Right lobe of liver (tissue), 6 donors: ENCODE measurements around the gene NT5E. TPM values are rescaled to one million over a fixed set of nuclear protein-coding genes. Genes with fewer than 3 reads are reported as not detected.
A peak's percentile ranks its signal among the peaks of the same experiment; 100 is the strongest.

ENCODE experiments used
- ATAC-seq, 4 donors: fragments of 200-7000 bp; cut with Tn5 transposase; one replicate each; pipeline ENCODE4 v1.9.1; 2020; ENCODE audit warnings: mild to moderate bottlenecking in 4 of 4, moderate library complexity in 4 of 4
- DNase-seq, 3 donors: peaks; one replicate each; pipeline ENCODE4 v3.0.0-alpha.2; 2020
- H3K27ac ChIP-seq, 3 donors: fragments of 200-600 bp; one replicate each; pipeline ENCODE4 v1.8.0; 2022
- H3K27me3 ChIP-seq, 2 donors: fragments of 200-600 bp; one replicate each; pipeline ENCODE4 v1.8.0; 2022
- H3K36me3 ChIP-seq, 4 donors: fragments of 200-600 bp; sonication (generic) in 1 of 4; one replicate each; pipeline versions ENCODE4 v1.5.1 to v1.8.0; 2017 to 2022; ENCODE audit warnings: control low read depth in 1 of 4
- H3K4me1 ChIP-seq, 4 donors: fragments of 200-600 bp; sonication (generic) in 1 of 4; one replicate each; pipeline versions ENCODE4 v1.5.1 to v1.8.0; 2017 to 2022; ENCODE audit warnings: control low read depth in 1 of 4
- H3K4me3 ChIP-seq, 3 donors: fragments of 200-600 bp; one replicate each; pipeline ENCODE4 v1.8.0; 2022
- H3K9me3 ChIP-seq, 4 donors: fragments of 200-600 bp; sonication (generic) in 1 of 4; one replicate each; pipeline versions ENCODE4 v1.5.1 to v1.8.0; 2017 to 2022; ENCODE audit warnings: control low read depth in 1 of 4
- POLR2A ChIP-seq: fragments of 450-650 bp; IDR thresholded peaks from one replicate; pipeline ENCODE4 v1.6.1; 2017; ENCODE audit warnings: antibody characterized with exemption, mild to moderate bottlenecking
- WGBS: methylation state at CpG from one replicate; pipeline ENCODE4 v1.1.6; 2018; ENCODE audit warnings: low coverage, low lambda C conversion rate; ENCODE audit not compliant: insufficient coverage; ENCODE audit errors: missing lambda C conversion rate; 5-methylcytosine and 5-hydroxymethylcytosine counted together
- intact Hi-C, 2 donors: fragments of 100-400 bp; cut with DNase I; formaldehyde crosslinking; loops; one replicate each; pipeline versions ENCODE4 v1.11.2 to v1.14.1; 2022
- total RNA-seq, 6 experiments: library from RNA; depleted of rRNA in 2 of 6; stranded (reverse); fragments of >200 nt in 2 of 6; fragmentation: NEBNext Ultra II Directional in 3 of 6; extraction: Animal tissue kit (Norgen Biotek cat#: 25700) in 3 of 6; gene quantifications; one replicate each; pipeline versions ENCODE4 v1.1.0 to v1.2.4, GENCODE V29; 2016 to 2023
- TF ChIP-seq, protein P1 (sequence below), 4 donors: fragments of 200-600 bp in 3 of 4; fragments of 450-650 bp in 1 of 4; IDR thresholded peaks; one replicate each; pipeline versions ENCODE4 v1.5.1 to v1.8.0; 2016 to 2022; ENCODE audit warnings: antibody characterized with exemption in 4 of 4, mild to moderate bottlenecking in 2 of 4
- donor health status: DM: no; HTN: yes; CAD: no.
- donor health status: DM: no; HTN: no; CAD: no.
- donor health status: DM: no; HTN: no; CAD: no.
- donor health status: DM: no; HTN: yes; CAD: no.
- donor health status: DM: no; HTN: yes; CAD: no.

The NT5E gene
- total RNA-seq, 6 experiments from 2014 or later = 19.3 to 31.8 (median 25.8) TPM

- Histone ChIP-seq H3K4me1 (peaks cover 0 to 10% (median 4%) of the 10 kb centered on the region in 4 donors), H3K4me3 (no peak overlapping the region), H3K36me3 (peaks cover 0 to 4% (median 0%) of the 10 kb centered on the region in 4 donors), H3K9me3 (no peaks in the 10 kb centered on the region), H3K27me3 (no peaks in the 10 kb centered on the region), H3K27ac (no peak overlapping the region)
- intact Hi-C loops = no loop called here
- ATAC-seq (peak; percentile 81 to 91 (median 85)), DNase-seq (no peak)
- TF ChIP-seq, protein P1, sequence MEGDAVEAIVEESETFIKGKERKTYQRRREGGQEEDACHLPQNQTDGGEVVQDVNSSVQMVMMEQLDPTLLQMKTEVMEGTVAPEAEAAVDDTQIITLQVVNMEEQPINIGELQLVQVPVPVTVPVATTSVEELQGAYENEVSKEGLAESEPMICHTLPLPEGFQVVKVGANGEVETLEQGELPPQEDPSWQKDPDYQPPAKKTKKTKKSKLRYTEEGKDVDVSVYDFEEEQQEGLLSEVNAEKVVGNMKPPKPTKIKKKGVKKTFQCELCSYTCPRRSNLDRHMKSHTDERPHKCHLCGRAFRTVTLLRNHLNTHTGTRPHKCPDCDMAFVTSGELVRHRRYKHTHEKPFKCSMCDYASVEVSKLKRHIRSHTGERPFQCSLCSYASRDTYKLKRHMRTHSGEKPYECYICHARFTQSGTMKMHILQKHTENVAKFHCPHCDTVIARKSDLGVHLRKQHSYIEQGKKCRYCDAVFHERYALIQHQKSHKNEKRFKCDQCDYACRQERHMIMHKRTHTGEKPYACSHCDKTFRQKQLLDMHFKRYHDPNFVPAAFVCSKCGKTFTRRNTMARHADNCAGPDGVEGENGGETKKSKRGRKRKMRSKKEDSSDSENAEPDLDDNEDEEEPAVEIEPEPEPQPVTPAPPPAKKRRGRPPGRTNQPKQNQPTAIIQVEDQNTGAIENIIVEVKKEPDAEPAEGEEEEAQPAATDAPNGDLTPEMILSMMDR (IDR thresholded peaks at IDR 0.05) = no peak
- TF ChIP-seq POLR2A = no peak
- WGBS = 25% methylated on average over 1 of the region's 1 CpG
These were observed 43.5 kb downstream of the NT5E start for GRCh38 chr6:85493389-85493788.

- peak in 1 of 4 donors; percentile 44 for ATAC-seq
- no peak for TF ChIP-seq POLR2A
- TF ChIP-seq, protein P1 (IDR thresholded peaks at IDR 0.05) = no peak
- Histone ChIP-seq H3K4me3 (no peak overlapping the region), H3K36me3 (peaks cover 0 to 4% (median 0%) of the 10 kb centered on the region in 4 donors), H3K27me3 (no peaks in the 10 kb centered on the region), H3K27ac (no peak overlapping the region), H3K4me1 (peaks cover 0 to 18% (median 7%) of the 10 kb centered on the region in 4 donors), H3K9me3 (no peaks in the 10 kb centered on the region)
- no peak for DNase-seq
- intact Hi-C loops = no loop called here
- 74% methylated on average over 5 of the region's 5 CpGs for WGBS
These were observed 45.0 kb downstream of the NT5E start for GRCh38 chr6:85494547-85495536.

DNA sequence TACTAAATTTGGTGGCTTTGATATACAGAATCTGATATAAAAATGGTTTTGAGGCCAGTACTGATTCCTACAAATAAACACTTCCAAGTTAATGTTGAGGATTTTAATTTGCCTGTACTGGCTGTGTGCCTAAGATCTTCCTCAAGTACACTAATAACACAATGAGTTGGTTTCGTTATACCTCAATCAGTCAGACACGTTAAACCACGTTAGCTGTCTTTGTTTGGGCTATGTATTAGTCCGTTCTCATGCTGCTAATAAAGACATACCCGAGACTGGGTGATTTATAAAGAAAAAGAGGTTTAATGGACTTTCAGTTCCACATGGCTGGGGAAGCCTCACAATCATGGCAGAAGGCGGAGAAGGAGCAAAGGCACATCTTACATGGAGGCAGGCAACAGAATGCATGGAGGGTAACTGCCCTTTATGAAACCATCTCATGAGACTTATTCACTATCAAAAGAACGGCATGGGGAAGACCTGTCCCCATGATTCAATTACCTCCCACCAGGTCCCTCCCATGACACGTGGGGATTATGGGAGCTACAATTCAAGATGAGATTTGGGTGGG lies 46.2 kb downstream of the NT5E start:
- no peak for ATAC-seq
- WGBS = 76% methylated on average over 7 of the region's 8 CpGs
- intact Hi-C loops = no loop called here
- Histone ChIP-seq H3K36me3 (no peaks in the 10 kb centered on the region), H3K4me1 (peaks cover 0 to 18% (median 7%) of the 10 kb centered on the region in 4 donors), H3K4me3 (no peak overlapping the region), H3K27ac (no peak overlapping the region), H3K27me3 (no peaks in the 10 kb centered on the region), H3K9me3 (no peaks in the 10 kb centered on the region)
- DNase-seq = no peak
- no peak for TF ChIP-seq POLR2A
- TF ChIP-seq, protein P1 (IDR thresholded peaks at IDR 0.05) = no peak

DNA sequence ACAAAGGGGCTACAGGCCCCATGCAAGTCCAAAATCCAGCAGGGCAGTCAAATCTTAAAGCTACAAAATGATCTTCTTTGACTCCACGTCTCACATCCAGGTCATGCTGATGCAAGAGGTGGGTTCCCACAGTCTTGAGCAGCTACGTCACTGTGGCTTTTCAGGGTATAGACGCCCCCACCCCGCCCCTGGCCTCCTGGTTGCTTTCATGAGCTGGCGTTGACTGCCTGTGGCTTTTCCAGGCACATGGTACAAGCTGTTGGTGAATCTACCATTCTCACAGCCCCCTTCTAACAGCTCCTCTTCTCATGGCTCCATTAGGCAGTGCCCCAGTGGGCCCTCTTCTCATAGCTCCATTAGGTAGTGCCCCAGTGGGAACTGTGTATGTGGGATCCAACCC lies 47.0 kb downstream of the NT5E start:
- H3K4me3 ChIP-seq = no peak overlapping the region
- ATAC-seq = no peak

More for the DNA sequence above, 47.0 kb downstream of the NT5E start:
- DNase-seq = no peak
- H3K27me3 ChIP-seq = no peaks in the 10 kb centered on the region
- WGBS = 100% methylated on average over 1 of the region's 5 CpGs
- peaks cover 0 to 18% (median 7%) of the 10 kb centered on the region in 4 donors for H3K4me1 ChIP-seq
- intact Hi-C loops = no loop called here
- TF ChIP-seq, protein P1 (IDR thresholded peaks at IDR 0.05) = no peak
- no peak for TF ChIP-seq POLR2A
- H3K36me3 ChIP-seq = no peaks in the 10 kb centered on the region
- no peaks in the 10 kb centered on the region for H3K9me3 ChIP-seq
- H3K27ac ChIP-seq = no peak overlapping the region
